LNCAP (cell line): ENCODE measurements around the gene NR5A1.

Experiments
- CTCF ChIP-seq: fragments of 450-650 bp; IDR thresholded peaks from 2 replicates; pipeline ENCODE4 v1.5.1; 2017; ENCODE audit warnings: mild to moderate bottlenecking

NR5A1 gene

GRCh38 chr9:124526174-124526573, 19.0 kb upstream of the NR5A1 start:
- no peak for TF ChIP-seq CTCF

- TF ChIP-seq CTCF: no peak
Measured at GRCh38 chr9:124522121-124523098, 15.2 kb upstream of the NR5A1 start.

- no peak for TF ChIP-seq CTCF
Measured at GRCh38 chr9:124521142-124521541, 13.9 kb upstream of the NR5A1 start.

GRCh38 chr9:124520206-124520596, 13.0 kb upstream of the NR5A1 start:
- no peak for TF ChIP-seq CTCF

- no peak for TF ChIP-seq CTCF
Measured at GRCh38 chr9:124518116-124518515, 10.9 kb upstream of the NR5A1 start.

GRCh38 chr9:124517600-124517999, 10.4 kb upstream of the NR5A1 start:
- TF ChIP-seq CTCF: no peak

GRCh38 chr9:124514874-124515273, 7.7 kb upstream of the NR5A1 start:
- TF ChIP-seq CTCF: no peak
